HG03064 (cell line): Measurements from ENCODE around the gene PTRHD1.

Source experiments
- ATAC-seq: cut with Tn5 transposase; IDR thresholded peaks from one replicate; pipeline ENCODE4 v1.9.1; 2021; ENCODE audit warnings: low read depth; ENCODE audit not compliant: unreplicated experiment

PTRHD1 gene

GRCh38 chr2:24766609-24767008 is 26.6 kb downstream of the PTRHD1 start:
- ATAC-seq, result no peak

GRCh38 chr2:24763843-24764242 is 29.3 kb downstream of the PTRHD1 start:
- ATAC-seq, result no peak

GRCh38 chr2:24762518-24762917 is 30.7 kb downstream of the PTRHD1 start:
- ATAC-seq, result no peak

- no peak for ATAC-seq
Measured at GRCh38 chr2:24761866-24762265, 31.3 kb downstream of the PTRHD1 start.

- ATAC-seq, result no peak
Measured at GRCh38 chr2:24756789-24757188, 36.4 kb downstream of the PTRHD1 start.

- no peak for ATAC-seq
Measured at GRCh38 chr2:24754985-24755705, 38.0 kb downstream of the PTRHD1 start.

- ATAC-seq, result no peak
Measured at GRCh38 chr2:24749069-24749691, 44.0 kb downstream of the PTRHD1 start.

- ATAC-seq, result no peak
Measured at GRCh38 chr2:24747299-24747698, 45.9 kb downstream of the PTRHD1 start.

GRCh38 chr2:24745825-24746224 is 47.4 kb downstream of the PTRHD1 start:
- no peak for ATAC-seq

- ATAC-seq, result no peak
Measured at GRCh38 chr2:24744356-24744755, 48.8 kb downstream of the PTRHD1 start.

GRCh38 chr2:24743924-24744323 is 49.3 kb downstream of the PTRHD1 start:
- no peak for ATAC-seq

GRCh38 chr2:24742730-24743129 is 50.5 kb downstream of the PTRHD1 start:
- ATAC-seq, result no peak

GRCh38 chr2:24740142-24740541 is 53.0 kb downstream of the PTRHD1 start:
- ATAC-seq, result no peak
